NCI-H446 (cell line): ENCODE results near the gene PRPSAP1.

ENCODE experiments used
- DNase-seq, 2 experiments: peaks; one replicate each; lab custom pipeline; 2025; lab: John Stamatoyannopoulos, UW

The PRPSAP1 gene

GRCh38 chr17:76265624-76266243 is 88.0 kb downstream of the PRPSAP1 start:
- peak in 1 of 2 experiments; percentile 70 for DNase-seq

GRCh38 chr17:76264755-76265623 is 88.7 kb downstream of the PRPSAP1 start, which contains the start of gene UBALD2:
UBALD2 (plus strand) TSS chr17:76265348; CDS start chr17:76265506, 158 bp downstream.
- peak; percentile 97 to 99 for DNase-seq

GRCh38 chr17:76264425-76264754 is 89.3 kb downstream of the PRPSAP1 start:
- DNase-seq = no peak

- no peak for DNase-seq
These were observed 89.8 kb downstream of the PRPSAP1 start for GRCh38 chr17:76263896-76264295.

- peak in 1 of 2 experiments; percentile 29 for DNase-seq
These were observed 90.9 kb downstream of the PRPSAP1 start for GRCh38 chr17:76262732-76263344.

GRCh38 chr17:76261421-76262215 is 92.1 kb downstream of the PRPSAP1 start:
- DNase-seq = no peak

GRCh38 chr17:76260669-76261068 is 93.0 kb downstream of the PRPSAP1 start:
- DNase-seq = no peak

GRCh38 chr17:76260220-76260619 is 93.5 kb downstream of the PRPSAP1 start:
- DNase-seq = no peak
